Parathyroid adenoma (tissue), 2 donors: ENCODE data around the gene CCNE1.

Experiments
- H2AFZ ChIP-seq: fragments of 300-600 bp; sonication (generic); one replicate; pipeline ENCODE4 v1.7.0; 2017; ENCODE audit warnings: antibody characterized with exemption, mild to moderate bottlenecking
- H3K27ac ChIP-seq: fragments of 300-600 bp; sonication (generic); one replicate; pipeline ENCODE4 v1.7.0; 2017
- H3K27me3 ChIP-seq: fragments of 300-600 bp; sonication (generic); one replicate; pipeline ENCODE4 v1.7.0; 2017; ENCODE audit warnings: low read length; ENCODE audit not compliant: control insufficient read depth, insufficient read depth
- H3K36me3 ChIP-seq: fragments of 300-600 bp; sonication (generic); one replicate; pipeline ENCODE4 v1.7.0; 2017; ENCODE audit warnings: low read length; ENCODE audit not compliant: control insufficient read depth, insufficient read depth
- H3K4me1 ChIP-seq: fragments of 300-600 bp; sonication (generic); one replicate; pipeline ENCODE4 v1.7.0; 2017; ENCODE audit warnings: control low read depth
- H3K4me2 ChIP-seq: fragments of 300-600 bp; sonication (generic); one replicate; pipeline ENCODE4 v1.7.0; 2017; ENCODE audit warnings: low read length
- H3K4me3 ChIP-seq: fragments of 300-600 bp; sonication (generic); one replicate; pipeline ENCODE4 v1.7.0; 2017; ENCODE audit warnings: low read depth, low read length
- H3K79me2 ChIP-seq: fragments of 300-600 bp; sonication (generic); one replicate; pipeline ENCODE4 v1.7.0; 2017; ENCODE audit warnings: control low read depth
- H3K9ac ChIP-seq: fragments of 300-600 bp; sonication (generic); one replicate; pipeline ENCODE4 v1.7.0; 2017; ENCODE audit warnings: mild to moderate bottlenecking
- H3K9me3 ChIP-seq: fragments of 300-600 bp; sonication (generic); one replicate; pipeline ENCODE4 v1.7.0; 2017; ENCODE audit warnings: low read length; ENCODE audit not compliant: control insufficient read depth
- CTCF ChIP-seq: fragments of 300-600 bp; sonication (generic); IDR thresholded peaks from one replicate; pipeline ENCODE4 v1.7.0; 2017; ENCODE audit warnings: antibody characterized with exemption, mild to moderate bottlenecking
- donor health status: primary hyperparathyroidism.

Gene CCNE1

DNA sequence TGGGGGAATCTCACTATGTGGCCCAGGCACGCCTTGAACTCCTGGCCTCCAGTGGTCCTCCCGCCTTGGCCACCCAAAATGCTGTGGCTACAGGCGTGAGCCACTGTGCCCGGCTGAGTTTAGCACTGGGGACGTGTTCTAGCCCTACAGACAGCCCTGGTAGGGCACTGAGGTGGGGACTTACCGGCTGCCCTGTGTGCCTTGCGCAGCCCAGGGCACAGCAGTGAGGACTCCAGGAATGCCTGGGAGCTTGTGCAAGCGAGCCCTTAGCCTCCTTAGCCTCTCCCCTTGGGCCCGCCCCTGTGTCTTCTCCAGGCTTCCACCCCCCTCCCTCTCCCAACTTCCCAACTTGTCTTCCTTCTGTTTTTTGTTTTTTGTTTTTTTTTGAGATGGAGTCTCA lies 21.0 kb downstream of the CCNE1 start:
- TF ChIP-seq CTCF, result no peak
- Histone ChIP-seq H3K27ac (no peak overlapping the region), H3K9me3 (no peaks in the 10 kb centered on the region), H3K4me2 (no peak overlapping the region), H3K4me1 (no peaks in the 10 kb centered on the region), H3K9ac (no peak overlapping the region), H3K79me2 (no peaks in the 10 kb centered on the region), H2AFZ (no peak overlapping the region), H3K27me3 (no peaks in the 10 kb centered on the region), H3K36me3 (no peaks in the 10 kb centered on the region), H3K4me3 (no peak overlapping the region)

- H3K4me1 ChIP-seq, result no peaks in the 10 kb centered on the region
- TF ChIP-seq CTCF, result no peak
- H3K27ac ChIP-seq, result no peak overlapping the region
- no peaks in the 10 kb centered on the region for H3K79me2 ChIP-seq
- no peaks in the 10 kb centered on the region for H3K36me3 ChIP-seq
- no peak overlapping the region for H2AFZ ChIP-seq
- H3K4me2 ChIP-seq, result no peak overlapping the region
- no peaks in the 10 kb centered on the region for H3K27me3 ChIP-seq
- no peak overlapping the region for H3K4me3 ChIP-seq
- no peak overlapping the region for H3K9ac ChIP-seq
- H3K9me3 ChIP-seq, result no peaks in the 10 kb centered on the region
Measured at GRCh38 chr19:29833614-29834261, 21.9 kb downstream of the CCNE1 start.

DNA sequence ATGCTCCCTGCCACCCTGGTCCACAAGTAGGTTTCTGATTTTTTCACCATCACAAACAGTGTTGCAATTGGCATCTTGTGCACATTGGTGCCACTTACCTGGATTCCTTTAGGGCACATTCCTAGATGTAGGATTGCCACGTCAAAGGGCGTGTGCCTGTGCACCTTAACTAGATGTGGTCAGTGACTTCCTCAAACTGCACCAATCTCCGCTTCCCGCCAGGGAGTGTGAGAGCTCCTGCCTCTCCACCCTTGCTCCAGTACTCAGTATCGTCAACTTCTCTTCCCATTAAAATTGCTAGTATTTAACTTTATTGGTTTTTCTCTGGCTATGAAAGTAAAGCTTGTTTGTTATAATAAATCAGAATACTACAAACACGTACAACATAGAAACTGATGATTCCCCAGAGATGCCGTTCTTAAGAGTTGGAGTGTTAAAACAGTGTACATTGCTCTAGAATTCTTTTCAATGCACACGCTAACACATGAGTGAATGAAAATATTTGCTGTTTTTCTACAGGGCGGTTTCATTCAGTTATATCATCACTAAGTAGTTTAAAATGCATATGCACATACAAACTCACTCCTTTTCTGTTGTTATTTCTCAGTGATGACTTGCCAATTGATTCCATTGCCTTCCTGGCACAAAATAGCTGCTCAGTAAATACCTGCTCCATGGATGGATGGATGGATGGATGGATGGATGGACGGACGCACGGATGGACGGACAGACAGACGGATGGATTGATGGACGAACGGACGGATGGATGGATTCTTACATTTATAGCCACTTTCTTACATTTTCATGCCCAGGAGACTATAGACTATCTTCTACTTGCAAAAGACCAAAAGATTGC lies 23.4 kb downstream of the CCNE1 start:
- Histone ChIP-seq H3K9ac (no peak overlapping the region), H3K36me3 (no peaks in the 10 kb centered on the region), H3K27ac (no peak overlapping the region), H3K4me1 (no peaks in the 10 kb centered on the region), H3K79me2 (no peaks in the 10 kb centered on the region), H2AFZ (no peak overlapping the region), H3K4me3 (no peak overlapping the region), H3K9me3 (no peaks in the 10 kb centered on the region), H3K27me3 (no peaks in the 10 kb centered on the region), H3K4me2 (no peak overlapping the region)
- no peak for TF ChIP-seq CTCF

- no peak overlapping the region for H3K27ac ChIP-seq
- H3K36me3 ChIP-seq, result no peaks in the 10 kb centered on the region
- H3K9ac ChIP-seq, result no peak overlapping the region
- no peak overlapping the region for H3K4me3 ChIP-seq
- H3K79me2 ChIP-seq, result no peaks in the 10 kb centered on the region
- H2AFZ ChIP-seq, result no peak overlapping the region
- no peak overlapping the region for H3K4me2 ChIP-seq
- no peak for TF ChIP-seq CTCF
- H3K9me3 ChIP-seq, result no peaks in the 10 kb centered on the region
- no peaks in the 10 kb centered on the region for H3K27me3 ChIP-seq
- H3K4me1 ChIP-seq, result no peaks in the 10 kb centered on the region
Measured at GRCh38 chr19:29836409-29836825, 24.6 kb downstream of the CCNE1 start.
